Measurements from ENCODE around the gene MLXIPL.
"Not testable (repeated sequence)": the region's sequence is repeated elsewhere in the genome, so short reads cannot be mapped to it uniquely, and the experiment has no call there.

Gene MLXIPL

GRCh38 chr7:73614937-73615336 is 9.4 kb downstream of the MLXIPL start:
- not testable (repeated sequence) for DNase-seq (ENCODE audit: low read depth in 1 of 2, low spot score in 1 of 2)

- no peak for DNase-seq (ENCODE audit: low read depth in 1 of 2, low spot score in 1 of 2)
Measured at GRCh38 chr7:73613954-73614735, 10.2 kb downstream of the MLXIPL start.

- DNase-seq (ENCODE audit: low read depth in 1 of 2, low spot score in 1 of 2) = no peak
Measured at GRCh38 chr7:73612598-73613269, 11.6 kb downstream of the MLXIPL start.

GRCh38 chr7:73611017-73611555 is 13.2 kb downstream of the MLXIPL start:
- no peak for DNase-seq (ENCODE audit: low read depth in 1 of 2, low spot score in 1 of 2)

GRCh38 chr7:73610105-73610504 is 14.2 kb downstream of the MLXIPL start:
- no peak for DNase-seq (ENCODE audit: low read depth in 1 of 2, low spot score in 1 of 2)

- DNase-seq (ENCODE audit: low read depth in 1 of 2, low spot score in 1 of 2) = not testable (repeated sequence)
Measured at GRCh38 chr7:73607692-73607983, 16.7 kb downstream of the MLXIPL start.

- peak; percentile 51 to 54 for DNase-seq (ENCODE audit: low read depth in 1 of 2, low spot score in 1 of 2)
Measured at GRCh38 chr7:73606801-73607691, 17.3 kb downstream of the MLXIPL start.

GRCh38 chr7:73605601-73606220 is 18.6 kb downstream of the MLXIPL start:
- no peak for DNase-seq (ENCODE audit: low read depth in 1 of 2, low spot score in 1 of 2)

GRCh38 chr7:73602721-73603651 is 21.3 kb downstream of the MLXIPL start:
- DNase-seq (ENCODE audit: low read depth in 1 of 2, low spot score in 1 of 2) = no peak

GRCh38 chr7:73599916-73600315 is 24.4 kb downstream of the MLXIPL start:
- no peak for DNase-seq (ENCODE audit: low read depth in 1 of 2, low spot score in 1 of 2)

GRCh38 chr7:73599151-73599882 is 25.0 kb downstream of the MLXIPL start:
- DNase-seq (ENCODE audit: low read depth in 1 of 2, low spot score in 1 of 2) = no peak

GRCh38 chr7:73597978-73598782 is 26.1 kb downstream of the MLXIPL start:
- DNase-seq (ENCODE audit: low read depth in 1 of 2, low spot score in 1 of 2) = no peak

GRCh38 chr7:73596191-73597065 is 27.9 kb downstream of the MLXIPL start:
- no peak for DNase-seq (ENCODE audit: low read depth in 1 of 2, low spot score in 1 of 2)

- DNase-seq (ENCODE audit: low read depth in 1 of 2, low spot score in 1 of 2) = no peak
Measured at GRCh38 chr7:73595358-73595757, 29.0 kb downstream of the MLXIPL start.

GRCh38 chr7:73593207-73594045 is 30.9 kb downstream of the MLXIPL start:
- no peak for DNase-seq (ENCODE audit: low read depth in 1 of 2, low spot score in 1 of 2)

- DNase-seq (ENCODE audit: low read depth in 1 of 2, low spot score in 1 of 2) = no peak
Measured at GRCh38 chr7:73586911-73587310, 37.4 kb downstream of the MLXIPL start.

GRCh38 chr7:73585196-73585595 is 39.1 kb downstream of the MLXIPL start:
- DNase-seq (ENCODE audit: low read depth in 1 of 2, low spot score in 1 of 2) = no peak
